ENCODE measurements around the gene ERC2. TPM values are rescaled to one million over a fixed set of nuclear protein-coding genes. Genes with fewer than 3 reads are reported as not detected.
"Not testable (repeated sequence)": the region's sequence is repeated elsewhere in the genome, so short reads cannot be mapped to it uniquely, and the experiment has no call there.

Gene ERC2
- total RNA-seq, 3 donors from 2014 or later: 0.64 to 7.3 (median 1.3) TPM

DNA sequence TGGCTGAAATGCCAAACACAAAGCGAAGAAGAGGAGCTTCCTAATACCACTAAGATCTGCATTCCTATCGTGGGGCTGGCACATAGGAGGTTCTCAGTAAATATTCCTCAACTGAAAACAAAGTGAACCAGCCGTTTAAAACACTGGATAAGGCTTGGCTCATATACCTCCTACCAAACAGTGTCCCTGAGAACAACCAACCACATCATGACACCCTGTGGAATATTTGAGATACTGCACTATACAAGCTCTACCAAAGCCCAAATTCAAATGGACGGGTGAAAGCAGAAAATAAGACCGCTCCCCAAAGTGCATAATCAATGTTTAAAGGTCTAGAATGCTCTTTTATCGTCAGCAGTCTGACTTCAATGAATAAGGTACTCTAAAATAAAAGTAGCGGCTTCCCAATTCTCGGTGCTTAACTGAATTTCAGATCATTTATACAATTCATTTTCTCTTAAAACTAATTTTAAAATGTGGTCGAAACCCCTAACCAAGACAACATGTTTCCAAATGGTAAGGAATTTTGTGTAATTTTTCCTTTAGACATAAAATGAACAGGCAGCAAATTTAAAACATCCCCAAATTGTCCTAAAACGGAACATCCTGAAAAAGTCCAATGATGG lies 425.8 kb downstream of the ERC2 start:
- Histone ChIP-seq H3K27ac (no peak overlapping the region), H3K36me3 (no peaks in the 10 kb centered on the region), H3K9me3 (peaks cover 3 to 17% of the 10 kb centered on the region in 2 donors), H3K4me3 (no peak overlapping the region), H3K4me1 (no peaks in the 10 kb centered on the region), H3K27me3 (no peaks in the 10 kb centered on the region)
- DNase-seq (ENCODE audit: low spot score in 2 of 2): no peak
- TF ChIP-seq POLR2AphosphoS5 (IDR thresholded peaks at IDR 0.05): no peak
- TF ChIP-seq, protein P1, sequence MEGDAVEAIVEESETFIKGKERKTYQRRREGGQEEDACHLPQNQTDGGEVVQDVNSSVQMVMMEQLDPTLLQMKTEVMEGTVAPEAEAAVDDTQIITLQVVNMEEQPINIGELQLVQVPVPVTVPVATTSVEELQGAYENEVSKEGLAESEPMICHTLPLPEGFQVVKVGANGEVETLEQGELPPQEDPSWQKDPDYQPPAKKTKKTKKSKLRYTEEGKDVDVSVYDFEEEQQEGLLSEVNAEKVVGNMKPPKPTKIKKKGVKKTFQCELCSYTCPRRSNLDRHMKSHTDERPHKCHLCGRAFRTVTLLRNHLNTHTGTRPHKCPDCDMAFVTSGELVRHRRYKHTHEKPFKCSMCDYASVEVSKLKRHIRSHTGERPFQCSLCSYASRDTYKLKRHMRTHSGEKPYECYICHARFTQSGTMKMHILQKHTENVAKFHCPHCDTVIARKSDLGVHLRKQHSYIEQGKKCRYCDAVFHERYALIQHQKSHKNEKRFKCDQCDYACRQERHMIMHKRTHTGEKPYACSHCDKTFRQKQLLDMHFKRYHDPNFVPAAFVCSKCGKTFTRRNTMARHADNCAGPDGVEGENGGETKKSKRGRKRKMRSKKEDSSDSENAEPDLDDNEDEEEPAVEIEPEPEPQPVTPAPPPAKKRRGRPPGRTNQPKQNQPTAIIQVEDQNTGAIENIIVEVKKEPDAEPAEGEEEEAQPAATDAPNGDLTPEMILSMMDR (IDR thresholded peaks at IDR 0.05): peak in 2 of 3 donors; percentile 39 to 51
- intact Hi-C loops (cut with DNase I; ENCODE audit: low total_unique reads): no loop called here

DNA sequence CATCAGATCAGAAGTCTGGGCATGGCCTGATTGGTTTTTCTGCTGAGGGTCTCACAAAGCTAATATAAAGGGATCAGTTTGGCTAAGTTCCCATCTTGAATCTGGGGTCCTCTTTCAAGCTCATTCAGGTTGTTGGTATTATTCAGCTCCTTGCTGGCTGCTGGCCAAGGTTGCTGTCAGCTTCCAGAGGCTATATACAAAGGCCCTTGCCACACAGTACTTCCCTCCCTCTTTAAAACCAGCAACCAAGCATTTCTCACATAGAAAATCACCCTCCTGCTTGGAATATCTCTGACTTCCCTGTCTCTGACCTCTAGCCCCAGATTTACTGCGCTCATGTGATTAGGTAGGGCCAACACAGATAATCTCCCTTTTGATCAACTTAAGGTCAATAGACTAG lies 442.9 kb downstream of the ERC2 start:
- no peak for TF ChIP-seq POLR2A (IDR thresholded peaks at IDR 0.05)
- TF ChIP-seq, protein P1 (IDR thresholded peaks at IDR 0.05): no peak
- no peak for TF ChIP-seq POLR2AphosphoS5 (IDR thresholded peaks at IDR 0.05)
- DNase-seq (ENCODE audit: low spot score in 2 of 2): no peak
- no peaks in the 10 kb centered on the region for H3K27me3 ChIP-seq
- no peak overlapping the region for H3K4me3 ChIP-seq
- H3K36me3 ChIP-seq: no peaks in the 10 kb centered on the region
- H3K9me3 ChIP-seq: no peaks in the 10 kb centered on the region
- intact Hi-C loops (cut with DNase I; ENCODE audit: low total_unique reads): no loop called here
- H3K4me1 ChIP-seq: no peaks in the 10 kb centered on the region
- H3K27ac ChIP-seq: no peak overlapping the region

DNA sequence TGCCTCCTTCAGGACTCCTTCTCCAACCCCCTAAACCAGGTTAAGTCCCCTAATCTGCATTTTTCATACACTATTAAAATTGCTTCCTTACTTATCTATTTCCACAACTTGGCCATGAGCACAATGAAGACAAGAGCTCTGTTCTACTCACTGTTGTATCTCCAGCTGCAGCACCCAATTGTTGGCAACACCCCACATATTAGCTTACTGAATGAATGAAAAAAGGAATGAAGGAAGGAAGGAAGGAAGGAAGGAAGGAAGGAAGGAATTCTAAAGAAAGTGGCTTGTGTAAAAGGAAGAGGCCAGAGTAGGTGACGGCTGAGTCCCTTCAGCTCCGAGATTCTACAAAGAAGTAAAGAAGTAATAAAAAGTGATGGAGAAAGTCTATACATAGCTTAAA lies 444.7 kb downstream of the ERC2 start:
- intact Hi-C loops (cut with DNase I; ENCODE audit: low total_unique reads): no loop called here
- H3K9me3 ChIP-seq: no peaks in the 10 kb centered on the region
- TF ChIP-seq, protein P1 (IDR thresholded peaks at IDR 0.05): no peak
- no peak for TF ChIP-seq POLR2AphosphoS5 (IDR thresholded peaks at IDR 0.05)
- no peak for TF ChIP-seq POLR2A (IDR thresholded peaks at IDR 0.05)

DNA sequence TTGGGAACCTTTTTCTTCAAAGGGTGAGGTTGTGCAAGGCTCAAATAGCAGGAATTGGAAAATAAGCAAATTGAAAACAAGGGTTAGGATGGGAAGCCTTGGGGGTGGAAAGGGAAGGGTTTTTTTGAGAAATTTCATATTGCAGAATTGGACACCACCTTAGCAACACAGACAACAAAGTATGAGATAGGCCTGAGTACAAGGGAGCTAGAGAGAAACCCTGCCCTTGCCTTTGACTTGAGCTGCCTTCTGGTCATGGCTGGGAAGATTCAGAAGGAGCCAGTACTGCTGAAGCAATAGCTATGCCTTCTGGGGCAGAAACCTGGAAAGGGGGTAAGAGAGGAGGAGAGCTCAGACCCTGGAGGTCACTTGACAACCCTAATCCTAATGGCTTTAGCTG lies 445.6 kb downstream of the ERC2 start:
- Histone ChIP-seq H3K36me3 (no peaks in the 10 kb centered on the region), H3K27ac (no peak overlapping the region), H3K4me1 (no peaks in the 10 kb centered on the region), H3K27me3 (no peaks in the 10 kb centered on the region), H3K9me3 (no peaks in the 10 kb centered on the region), H3K4me3 (no peak overlapping the region)
- TF ChIP-seq, protein P1 (IDR thresholded peaks at IDR 0.05): no peak
- no peak for TF ChIP-seq POLR2AphosphoS5 (IDR thresholded peaks at IDR 0.05)
- no peak for TF ChIP-seq POLR2A (IDR thresholded peaks at IDR 0.05)
- intact Hi-C loops (cut with DNase I; ENCODE audit: low total_unique reads): no loop called here
- DNase-seq (ENCODE audit: low spot score in 2 of 2): no peak

More for the DNA sequence above, 444.7 kb downstream of the ERC2 start:
- Histone ChIP-seq H3K4me1 (no peaks in the 10 kb centered on the region), H3K27me3 (no peaks in the 10 kb centered on the region), H3K4me3 (no peak overlapping the region), H3K27ac (no peak overlapping the region), H3K36me3 (no peaks in the 10 kb centered on the region)
- DNase-seq (ENCODE audit: low spot score in 2 of 2): no peak

DNA sequence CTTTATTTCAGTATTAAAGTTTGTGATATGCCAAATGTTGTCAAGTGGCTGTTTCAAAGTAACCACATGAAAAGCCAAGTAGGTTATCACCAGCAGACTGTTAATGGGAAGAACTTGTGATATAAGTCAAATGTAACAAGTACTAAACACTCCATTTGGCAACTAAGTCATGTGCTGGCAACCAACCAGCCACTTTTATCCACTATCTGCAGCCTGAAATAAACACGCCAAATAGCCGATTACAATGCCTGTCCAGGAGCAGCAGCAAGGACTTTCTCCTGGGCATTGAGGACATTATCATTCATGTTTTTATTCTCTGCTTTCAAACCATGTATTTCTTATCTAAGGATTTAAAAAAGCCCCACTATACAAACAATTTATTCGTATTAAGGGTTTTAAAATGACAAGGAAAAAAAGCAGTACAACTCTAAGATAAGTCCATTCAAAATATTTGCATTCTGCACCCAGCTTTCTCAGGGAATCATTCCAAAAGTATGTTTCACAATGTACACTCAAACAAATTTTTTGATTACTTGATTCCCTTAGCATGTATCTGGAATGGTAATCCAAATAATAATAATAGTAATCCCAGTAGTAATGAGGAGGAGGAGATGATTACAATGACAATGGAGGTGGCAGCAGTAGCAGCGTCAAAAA lies 448.6 kb downstream of the ERC2 start:
- Histone ChIP-seq H3K27me3 (no peaks in the 10 kb centered on the region), H3K27ac (no peak overlapping the region), H3K36me3 (no peaks in the 10 kb centered on the region), H3K9me3 (no peaks in the 10 kb centered on the region), H3K4me1 (no peaks in the 10 kb centered on the region), H3K4me3 (no peak overlapping the region)
- TF ChIP-seq, protein P1 (IDR thresholded peaks at IDR 0.05): no peak
- TF ChIP-seq POLR2AphosphoS5 (IDR thresholded peaks at IDR 0.05) (no peak), POLR2A (IDR thresholded peaks at IDR 0.05) (no peak)
- intact Hi-C loops (cut with DNase I; ENCODE audit: low total_unique reads): no loop called here
- no peak for DNase-seq (ENCODE audit: low spot score in 2 of 2)

DNA sequence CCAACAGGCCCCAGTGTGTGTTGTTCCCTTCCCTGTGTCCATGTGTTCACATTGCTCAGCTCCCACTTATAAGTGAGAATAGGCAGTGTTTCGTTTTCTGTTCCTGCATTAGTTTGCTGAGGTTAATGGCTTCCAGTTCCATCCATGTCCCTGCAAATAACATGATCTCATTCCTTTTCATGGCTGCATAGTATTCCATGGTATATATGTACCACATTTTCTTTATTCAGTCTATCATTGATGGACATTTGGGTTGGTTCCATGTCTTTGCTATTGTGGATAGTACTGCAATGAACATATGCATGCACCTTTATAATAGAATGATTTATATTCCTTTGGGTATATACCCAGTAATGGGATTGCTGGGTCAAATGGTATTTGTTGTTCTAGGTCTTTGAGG lies 452.9 kb downstream of the ERC2 start:
- H3K4me3 ChIP-seq; H3K9me3 ChIP-seq; H3K27me3 ChIP-seq; intact Hi-C loops (cut with DNase I; ENCODE audit: low total_unique reads); H3K36me3 ChIP-seq; DNase-seq (ENCODE audit: low spot score in 2 of 2); H3K4me1 ChIP-seq; H3K27ac ChIP-seq: not testable (repeated sequence)

All from breast epithelium (tissue), 4 donors.